ENCODE measurements around the gene ABHD17B.

DNA sequence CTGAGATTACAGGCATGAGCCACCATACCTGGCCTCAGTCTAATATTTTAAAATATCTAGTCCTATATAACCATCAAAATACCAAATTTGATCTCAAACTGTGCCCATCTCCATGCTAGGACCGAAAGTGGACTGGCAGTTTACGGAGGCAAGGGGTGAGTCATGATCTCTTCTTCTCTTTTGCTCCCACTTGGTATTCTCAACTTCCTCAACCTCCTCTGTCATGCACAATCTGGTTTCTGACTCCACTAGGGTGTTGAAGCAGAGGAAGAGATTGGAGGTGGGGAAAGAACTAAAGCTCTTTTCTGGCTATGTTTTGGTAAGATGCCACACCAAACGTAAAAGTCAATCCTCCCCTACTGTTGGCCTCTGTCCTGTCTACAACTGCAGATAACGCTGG lies 86.7 kb downstream of the ABHD17B start:
- TF ChIP-seq, protein P1, sequence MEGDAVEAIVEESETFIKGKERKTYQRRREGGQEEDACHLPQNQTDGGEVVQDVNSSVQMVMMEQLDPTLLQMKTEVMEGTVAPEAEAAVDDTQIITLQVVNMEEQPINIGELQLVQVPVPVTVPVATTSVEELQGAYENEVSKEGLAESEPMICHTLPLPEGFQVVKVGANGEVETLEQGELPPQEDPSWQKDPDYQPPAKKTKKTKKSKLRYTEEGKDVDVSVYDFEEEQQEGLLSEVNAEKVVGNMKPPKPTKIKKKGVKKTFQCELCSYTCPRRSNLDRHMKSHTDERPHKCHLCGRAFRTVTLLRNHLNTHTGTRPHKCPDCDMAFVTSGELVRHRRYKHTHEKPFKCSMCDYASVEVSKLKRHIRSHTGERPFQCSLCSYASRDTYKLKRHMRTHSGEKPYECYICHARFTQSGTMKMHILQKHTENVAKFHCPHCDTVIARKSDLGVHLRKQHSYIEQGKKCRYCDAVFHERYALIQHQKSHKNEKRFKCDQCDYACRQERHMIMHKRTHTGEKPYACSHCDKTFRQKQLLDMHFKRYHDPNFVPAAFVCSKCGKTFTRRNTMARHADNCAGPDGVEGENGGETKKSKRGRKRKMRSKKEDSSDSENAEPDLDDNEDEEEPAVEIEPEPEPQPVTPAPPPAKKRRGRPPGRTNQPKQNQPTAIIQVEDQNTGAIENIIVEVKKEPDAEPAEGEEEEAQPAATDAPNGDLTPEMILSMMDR (conservative IDR thresholded peaks at IDR 0.05 in 1 of 2, IDR thresholded peaks at IDR 0.05 in 1 of 2; ENCODE audit: low read depth in 1 of 2, low read length in 2 of 2): no peak
- TF ChIP-seq EZH2 (IDR thresholded peaks at IDR 0.05; ENCODE audit: low read length, missing control alignments): no peak

Data from fibroblast of lung (primary cell).